ENCODE measurements around the gene NR6A1.

NR6A1 gene

DNA sequence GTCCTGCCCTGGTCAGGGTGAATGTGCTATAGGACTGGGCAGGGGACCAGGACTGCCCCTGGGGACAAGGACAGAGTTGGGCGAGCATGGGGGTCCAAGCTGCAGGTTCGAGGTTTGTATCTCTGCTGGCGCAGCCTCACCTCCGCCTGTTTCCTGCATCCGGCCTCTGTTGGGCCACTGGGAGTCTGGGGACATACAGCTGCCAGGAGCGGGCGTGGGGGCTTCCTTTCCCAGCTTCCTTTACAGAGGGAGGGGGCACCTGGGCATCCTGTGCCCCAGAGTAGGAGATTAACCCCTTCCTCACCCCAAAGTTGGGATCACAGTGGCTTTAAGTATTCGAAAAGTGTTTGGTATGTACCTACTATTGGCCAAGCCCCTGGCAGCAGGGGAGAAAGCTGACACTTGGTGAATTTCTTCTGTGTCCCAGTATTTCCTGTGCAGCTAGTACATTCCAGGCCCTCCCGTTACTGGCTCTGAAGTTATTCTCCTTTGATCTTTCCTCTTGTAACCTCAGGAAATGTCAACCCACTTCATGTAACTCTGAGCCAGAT, 24.8 kb upstream of the NR6A1 start:
- DNase-seq = no peak

DNA sequence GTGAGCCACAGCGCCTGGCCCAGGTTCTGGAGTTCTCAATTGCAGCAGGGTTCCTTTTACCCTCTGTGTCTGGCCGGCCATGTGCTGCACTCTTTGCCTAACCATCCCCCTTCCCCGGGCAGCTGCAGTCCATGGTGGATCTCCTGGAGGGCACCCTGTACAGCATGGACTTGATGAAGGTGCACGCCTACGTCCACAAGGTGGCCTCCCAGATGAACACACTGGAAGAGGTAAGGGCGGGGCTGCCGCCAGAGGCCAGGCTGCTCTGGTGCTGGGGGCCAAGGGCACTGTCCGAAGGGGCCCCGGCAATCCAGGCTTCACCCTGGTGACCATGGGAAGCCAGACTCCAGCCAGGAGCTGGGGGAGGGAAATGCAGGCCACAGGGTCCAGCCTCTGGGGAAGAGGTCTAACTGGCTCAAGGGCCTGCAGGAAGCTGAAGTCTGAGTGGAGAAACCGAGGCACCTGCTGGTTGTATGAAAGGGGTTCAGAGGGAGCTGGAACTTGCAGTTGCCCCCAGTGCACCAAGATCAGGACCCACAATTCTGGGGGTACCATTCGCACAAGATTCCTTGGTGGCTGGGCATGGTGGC, 23.9 kb upstream of the NR6A1 start:
- no peak for DNase-seq

- no peak for DNase-seq
These were observed 22.0 kb upstream of the NR6A1 start for GRCh38 chr9:124793015-124793541.

DNA sequence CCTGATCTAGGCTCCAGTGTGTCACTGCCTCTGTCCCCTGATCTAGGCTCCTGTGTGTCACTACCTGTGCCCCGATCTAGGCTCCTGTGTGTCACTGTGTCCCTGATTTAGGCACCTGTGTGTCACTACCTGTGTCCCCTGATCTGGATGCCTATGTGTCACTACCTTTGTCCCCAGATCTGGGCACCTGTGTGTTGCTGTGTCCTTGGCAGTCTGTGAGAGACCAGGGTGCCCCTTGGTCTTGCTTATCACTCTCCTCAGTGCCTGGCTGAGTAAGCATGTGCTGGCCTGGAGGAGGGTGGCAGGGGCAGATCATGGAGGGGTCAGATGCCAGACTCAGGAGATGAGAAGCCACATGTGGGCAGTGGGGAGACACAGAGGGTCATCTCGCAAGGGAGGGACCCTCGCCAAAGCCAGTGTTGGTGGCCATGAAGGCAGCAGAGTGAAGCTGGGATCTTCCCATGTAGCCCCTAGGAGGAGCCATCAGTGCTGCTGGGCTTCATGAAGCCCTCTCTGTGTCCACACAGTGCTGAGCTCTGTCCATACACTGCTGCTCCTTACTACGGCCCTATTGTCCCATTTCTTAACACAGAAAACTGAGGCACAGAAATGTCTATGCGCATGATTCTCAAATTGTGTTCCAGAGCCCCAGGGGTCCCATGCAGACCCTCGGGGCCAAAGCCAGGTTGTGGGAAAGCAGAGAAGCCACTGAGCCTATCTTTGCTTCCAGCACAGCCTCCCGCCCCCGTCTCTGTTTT, 21.3 kb upstream of the NR6A1 start:
- no peak for DNase-seq

DNA sequence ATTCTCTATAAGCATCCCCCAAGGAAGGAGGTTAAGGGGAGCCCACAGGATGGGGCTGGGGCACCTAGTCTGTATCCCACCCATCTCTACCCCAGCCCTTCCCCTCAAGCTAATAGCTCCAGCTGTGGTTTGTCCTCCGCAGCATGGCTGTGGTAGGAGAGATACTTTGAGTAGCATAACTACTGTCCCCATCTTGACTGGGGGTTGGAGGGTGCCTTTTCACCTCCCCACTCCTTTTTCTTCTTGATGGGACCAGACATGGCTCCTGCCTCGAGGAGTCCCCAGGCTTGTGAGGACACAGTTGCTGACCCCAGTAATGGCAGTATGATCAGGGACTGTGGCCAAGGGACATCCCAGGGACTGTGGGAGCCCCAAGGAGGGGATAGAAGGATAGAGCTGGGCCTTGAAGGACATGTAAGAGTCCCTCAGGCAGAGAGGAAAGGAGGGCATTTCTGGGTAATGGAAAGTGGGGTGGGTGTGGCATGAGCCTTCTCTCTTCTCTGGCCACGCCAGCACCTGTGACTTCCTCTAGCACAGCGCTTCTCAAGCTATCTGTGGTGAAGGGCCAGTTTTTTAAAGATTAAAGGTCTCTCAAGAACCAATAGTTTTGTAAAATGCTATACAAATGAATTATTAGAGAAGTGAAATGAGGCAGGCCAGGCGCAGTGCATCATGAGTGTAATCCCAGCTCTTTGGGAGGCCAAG, 19.8 kb upstream of the NR6A1 start:
- no peak for DNase-seq

- no peak for DNase-seq
These were observed 19.2 kb upstream of the NR6A1 start for GRCh38 chr9:124790301-124790700.

DNA sequence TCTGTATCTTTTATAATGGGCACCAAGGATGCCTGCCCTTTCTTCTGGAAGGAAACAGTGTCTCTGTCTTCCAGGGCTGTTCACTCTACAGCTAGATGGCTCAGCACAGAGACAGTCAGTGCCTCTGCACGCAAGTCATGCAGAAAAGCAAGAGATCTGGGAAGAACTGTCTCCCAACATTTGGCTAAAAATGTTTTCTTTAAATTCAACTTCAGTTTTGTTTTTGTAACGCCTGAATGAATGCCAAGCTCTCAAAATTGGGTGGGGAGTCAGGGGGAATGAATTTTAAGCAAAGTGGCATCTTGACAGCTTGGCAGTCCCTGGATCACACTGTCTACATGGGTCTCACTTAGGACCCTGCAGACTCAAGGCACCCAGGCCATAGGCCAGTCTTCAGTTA, 18.4 kb upstream of the NR6A1 start:
- no peak for DNase-seq

DNA sequence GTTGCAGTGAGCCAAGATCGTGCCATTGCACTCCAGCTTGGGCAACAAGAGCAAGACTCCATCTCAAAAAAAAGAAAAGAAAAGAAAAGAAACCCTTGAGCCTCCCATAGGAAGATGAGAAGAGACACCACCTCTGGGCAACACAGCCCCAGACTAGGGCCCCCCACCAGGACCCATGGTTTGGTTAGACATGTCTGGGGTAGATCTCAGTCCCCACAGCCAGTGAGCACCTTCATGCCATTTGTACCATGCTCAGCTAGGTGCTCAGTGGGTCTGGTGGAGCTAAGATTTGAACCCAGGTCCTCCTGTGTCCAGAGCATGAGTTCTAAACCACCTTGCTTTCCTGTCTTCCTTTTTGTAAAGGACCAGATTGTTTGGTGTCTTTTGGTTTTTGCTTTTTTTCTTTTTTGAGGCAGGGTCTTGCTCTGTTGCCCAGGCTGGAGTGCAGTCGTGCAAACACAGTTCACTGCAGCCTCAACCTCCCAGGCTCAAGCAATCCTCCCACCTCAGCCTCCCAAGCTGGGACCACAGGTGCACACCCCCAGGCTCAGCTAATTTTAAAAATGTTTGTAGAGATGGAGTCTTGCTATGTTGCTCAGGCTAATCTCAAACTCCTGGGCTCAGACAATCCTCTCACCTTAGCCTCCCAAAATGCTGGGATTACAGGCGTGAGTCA, 17.6 kb upstream of the NR6A1 start:
- no peak for DNase-seq

DNA sequence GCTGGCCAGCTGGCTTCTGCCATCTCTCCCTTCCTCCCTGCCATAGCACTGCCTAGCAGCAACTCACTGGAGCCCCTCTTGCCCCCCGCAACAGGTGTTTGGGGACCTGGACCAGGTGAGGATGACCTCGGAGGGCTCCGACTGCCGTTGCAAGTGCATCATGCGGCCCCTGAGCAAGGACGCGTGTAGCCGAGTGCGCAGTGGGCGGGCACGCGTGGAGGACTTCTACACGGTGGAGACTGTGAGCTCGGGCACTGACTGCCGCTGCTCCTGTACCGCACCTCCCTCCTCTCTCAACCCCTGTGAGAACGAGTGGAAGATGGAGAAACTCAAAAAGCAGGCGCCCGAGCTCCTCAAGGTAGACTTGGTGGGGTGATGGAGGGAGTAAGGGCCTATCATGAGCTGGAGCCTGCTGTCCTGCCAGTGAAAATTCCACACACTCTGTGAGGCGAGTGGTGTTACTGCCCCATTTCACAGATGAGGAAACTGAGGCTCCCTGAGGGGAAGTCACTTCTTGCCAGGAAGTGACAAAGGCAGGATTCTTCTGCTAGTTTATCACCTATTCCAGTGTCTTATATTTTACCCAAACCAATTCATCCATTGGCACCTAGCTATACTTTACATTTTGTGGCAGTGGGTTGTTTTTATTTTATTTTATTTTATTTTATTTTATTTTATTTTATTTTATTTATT, 15.9 kb upstream of the NR6A1 start:
- DNase-seq = no peak

GRCh38 chr9:124784509-124784908, 13.4 kb upstream of the NR6A1 start:
- no peak for DNase-seq

DNA sequence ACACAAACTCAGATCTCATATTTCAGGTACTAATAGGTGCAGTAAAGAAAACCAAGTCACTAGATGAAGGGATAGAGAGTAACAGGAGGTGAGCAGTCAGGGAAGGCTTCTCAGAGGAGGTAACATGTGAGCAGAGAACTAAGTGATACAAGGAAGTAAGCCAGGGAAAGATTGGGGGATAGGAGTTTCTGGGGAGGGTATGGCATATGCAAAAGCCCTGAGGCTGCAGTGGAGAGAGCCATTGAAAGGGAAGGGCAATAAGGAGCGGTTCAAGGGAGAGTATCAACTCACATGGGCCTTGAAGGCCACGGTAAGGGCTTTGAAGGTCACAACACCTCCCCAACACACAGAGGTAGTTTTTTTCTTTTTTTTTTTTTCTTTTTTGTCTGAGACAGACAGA, 12.7 kb upstream of the NR6A1 start:
- DNase-seq = no peak

GRCh38 chr9:124782661-124783574, 11.8 kb upstream of the NR6A1 start:
- no peak for DNase-seq

DNA sequence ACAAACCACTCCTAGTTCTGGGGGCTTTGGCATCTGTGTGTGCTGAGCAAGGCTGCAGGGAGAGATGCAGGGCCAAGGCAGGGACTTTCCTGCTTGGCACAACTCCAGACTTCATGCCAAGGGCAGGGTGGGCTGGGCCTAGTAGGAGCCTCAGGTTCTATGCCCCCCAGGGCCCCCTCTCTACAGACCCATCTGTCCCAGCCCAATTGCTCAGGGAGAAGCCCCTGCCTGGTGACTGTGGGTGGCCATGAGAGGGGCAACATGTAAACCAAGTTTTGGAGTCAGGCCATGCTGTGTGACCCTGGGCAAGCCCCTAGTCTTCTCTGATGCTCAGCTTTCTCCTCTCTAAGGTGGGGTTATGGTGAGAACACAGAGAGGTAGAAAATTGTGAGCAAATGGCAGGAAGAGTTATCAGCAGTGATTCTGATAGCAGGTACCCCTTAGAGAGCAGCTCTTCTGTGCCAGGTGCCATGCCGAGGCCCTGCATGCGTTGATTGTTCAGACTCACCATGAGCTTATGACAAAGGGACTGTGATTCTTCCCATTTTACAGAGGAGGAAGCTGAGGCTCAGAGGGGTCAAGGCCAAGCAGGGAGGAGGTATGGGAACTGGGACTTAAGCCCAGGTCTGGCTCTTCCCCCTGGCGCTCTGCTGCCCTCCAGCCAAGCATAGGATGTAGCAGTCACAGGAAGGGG, 11.0 kb upstream of the NR6A1 start:
- no peak for DNase-seq

GRCh38 chr9:124780757-124781151, 9.6 kb upstream of the NR6A1 start:
- DNase-seq = no peak

DNA sequence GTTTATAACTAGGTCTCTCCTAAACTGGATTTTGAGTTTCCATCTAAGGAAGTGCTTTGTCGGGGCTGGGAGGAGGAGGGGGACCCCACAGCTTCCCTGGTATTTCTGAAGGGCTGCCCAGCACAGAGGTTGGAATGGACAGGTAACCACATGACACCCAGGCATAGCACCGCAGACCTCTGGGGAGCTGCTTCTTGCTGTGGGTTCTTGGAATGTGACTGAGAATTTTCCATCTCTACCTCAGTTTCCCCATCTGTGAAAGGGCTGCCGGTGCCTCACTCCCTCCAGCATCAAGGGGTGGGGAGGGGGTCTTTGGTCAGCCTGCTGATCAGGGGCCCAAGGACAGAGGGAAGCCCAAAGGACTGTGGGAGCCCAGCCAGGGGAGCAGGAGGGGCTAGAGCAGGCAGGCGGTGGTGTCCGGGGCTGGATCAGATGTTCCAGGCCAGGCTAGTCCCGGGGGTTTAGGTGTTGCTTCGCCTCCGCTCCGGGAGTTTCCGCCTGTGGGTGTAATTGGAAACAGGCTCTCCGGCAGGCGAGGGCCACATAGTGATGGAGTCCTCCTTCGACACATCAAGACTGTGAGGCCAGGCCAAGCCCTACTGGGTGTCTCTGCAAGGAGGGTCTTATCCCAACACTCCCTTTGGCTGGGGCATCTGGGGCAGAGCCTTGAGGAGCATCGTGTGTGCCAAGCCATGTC, 9.1 kb upstream of the NR6A1 start:
- DNase-seq = no peak

DNA sequence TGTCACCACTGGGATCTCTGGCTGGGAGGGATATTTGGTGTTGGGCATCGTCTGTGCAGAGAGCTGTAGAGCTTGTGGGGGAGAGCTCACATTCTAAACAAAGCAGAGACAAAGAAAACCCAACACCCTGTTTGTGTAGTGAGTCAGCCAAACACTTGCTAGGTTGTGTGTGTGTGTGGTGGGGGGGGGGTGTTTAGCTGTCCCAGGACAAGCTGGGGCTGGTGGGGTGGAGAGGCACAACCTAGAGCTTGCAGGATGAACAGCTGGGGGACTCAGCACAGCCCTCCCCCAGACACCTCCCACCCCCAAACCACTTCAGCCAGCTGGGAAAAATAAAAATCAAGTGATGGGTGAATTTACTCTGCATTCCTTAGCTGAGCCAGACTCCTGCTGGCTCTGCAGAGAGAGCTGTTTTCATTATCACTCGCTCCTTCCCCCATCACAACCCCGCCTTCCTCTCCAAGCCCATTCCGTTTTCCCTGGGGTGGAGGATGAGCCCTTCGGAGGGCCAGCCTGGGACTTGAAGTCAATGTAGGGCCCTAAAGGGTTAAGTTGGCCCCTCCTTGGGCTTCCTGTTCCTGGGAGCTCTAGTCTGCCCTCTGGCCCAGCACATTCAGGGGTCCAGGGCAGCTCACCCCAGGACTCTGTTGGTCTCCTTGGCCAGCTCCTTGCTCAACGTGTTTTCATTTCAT, 8.4 kb upstream of the NR6A1 start:
- no peak for DNase-seq

DNA sequence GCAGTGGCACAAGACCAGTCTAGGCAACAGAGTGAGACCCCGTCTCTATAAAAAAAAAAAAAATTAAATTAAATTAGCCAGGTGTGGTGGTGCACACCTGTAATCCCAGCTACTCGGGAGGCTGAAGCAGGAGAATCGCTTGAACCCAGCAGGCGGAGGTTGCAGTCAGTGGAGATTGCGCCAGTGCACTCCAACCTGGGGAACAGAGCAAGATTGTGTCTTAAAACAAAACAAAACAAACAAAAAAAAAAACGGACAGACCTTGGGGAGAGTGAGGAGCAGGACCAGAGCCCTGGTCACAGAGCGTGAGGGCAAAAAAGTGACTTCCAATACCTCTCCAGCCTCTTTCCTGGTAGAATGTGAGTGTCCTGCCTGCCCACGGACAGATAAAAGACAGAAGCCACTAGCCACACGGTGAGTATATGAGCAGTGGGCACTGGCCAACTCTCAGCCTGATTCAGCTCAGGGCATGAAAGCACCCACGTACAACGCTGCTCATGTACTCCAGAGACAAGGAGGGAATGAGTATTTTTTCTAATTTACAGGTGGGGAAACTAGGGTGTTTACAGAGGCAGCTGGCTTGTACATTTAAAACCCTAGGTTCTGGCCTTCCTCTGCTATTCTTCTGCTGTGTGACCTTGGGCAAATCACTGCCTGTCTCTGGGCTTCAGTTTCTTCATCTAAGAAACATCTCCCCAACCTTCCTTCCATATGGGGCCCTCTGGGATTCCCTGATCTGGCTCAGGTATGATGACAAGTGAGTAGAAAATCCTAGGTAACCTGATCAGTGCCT, 7.7 kb upstream of the NR6A1 start:
- no peak for DNase-seq

- no peak for DNase-seq
These were observed 6.0 kb upstream of the NR6A1 start, which contains the start of gene OLFML2A for GRCh38 chr9:124776954-124777648. Gene OLFML2A, plus strand, starts transcription at chr9:124777133. Its CDS starts 138 bp downstream, at chr9:124777271.

All from CD4-positive, alpha-beta T cell treated with Interleukin-17A for 1 hour (primary cell).